C4-2B (cell line): ENCODE data around the gene RNF39.

Experiments used
- ZFX ChIP-seq: fragments of 450-650 bp; IDR thresholded peaks from 2 replicates; pipeline ENCODE4 v1.6.1; 2017
- TF ChIP-seq, protein P1 (sequence below): fragments of 450-650 bp; conservative IDR thresholded peaks from 2 replicates; pipeline ENCODE4 v1.5.1; 2017; ENCODE audit warnings: mild to moderate bottlenecking

DNA sequence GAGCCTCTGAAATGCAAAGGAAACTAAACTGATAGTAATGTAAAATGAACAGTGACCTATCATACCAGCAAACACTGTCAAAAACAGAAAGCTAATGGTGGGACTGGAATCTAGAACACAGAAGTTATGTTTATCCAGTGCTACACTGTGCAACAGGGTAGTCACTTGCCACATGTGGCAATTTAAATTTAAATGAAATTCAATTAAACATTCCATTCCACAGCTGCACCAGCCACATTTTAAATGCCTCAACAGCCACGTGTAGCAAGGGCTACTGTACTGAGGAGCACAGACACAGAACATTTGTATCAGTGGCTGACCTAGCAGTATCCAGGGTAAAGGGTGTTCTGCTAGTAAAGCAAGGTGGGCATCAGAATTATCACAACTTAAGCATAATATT is 20.1 kb downstream of the RNF39 start:
- TF ChIP-seq, protein P1, sequence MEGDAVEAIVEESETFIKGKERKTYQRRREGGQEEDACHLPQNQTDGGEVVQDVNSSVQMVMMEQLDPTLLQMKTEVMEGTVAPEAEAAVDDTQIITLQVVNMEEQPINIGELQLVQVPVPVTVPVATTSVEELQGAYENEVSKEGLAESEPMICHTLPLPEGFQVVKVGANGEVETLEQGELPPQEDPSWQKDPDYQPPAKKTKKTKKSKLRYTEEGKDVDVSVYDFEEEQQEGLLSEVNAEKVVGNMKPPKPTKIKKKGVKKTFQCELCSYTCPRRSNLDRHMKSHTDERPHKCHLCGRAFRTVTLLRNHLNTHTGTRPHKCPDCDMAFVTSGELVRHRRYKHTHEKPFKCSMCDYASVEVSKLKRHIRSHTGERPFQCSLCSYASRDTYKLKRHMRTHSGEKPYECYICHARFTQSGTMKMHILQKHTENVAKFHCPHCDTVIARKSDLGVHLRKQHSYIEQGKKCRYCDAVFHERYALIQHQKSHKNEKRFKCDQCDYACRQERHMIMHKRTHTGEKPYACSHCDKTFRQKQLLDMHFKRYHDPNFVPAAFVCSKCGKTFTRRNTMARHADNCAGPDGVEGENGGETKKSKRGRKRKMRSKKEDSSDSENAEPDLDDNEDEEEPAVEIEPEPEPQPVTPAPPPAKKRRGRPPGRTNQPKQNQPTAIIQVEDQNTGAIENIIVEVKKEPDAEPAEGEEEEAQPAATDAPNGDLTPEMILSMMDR: no peak
- TF ChIP-seq ZFX: no peak
